Activated effector memory CD4-positive, alpha-beta T cell treated with anti-CD3 and anti-CD28 coated beads, Interleukin-2, amount 50 U/mL, for 16 hours (primary cell): Measurements from ENCODE around the gene MTHFSD.

Source experiments
- DNase-seq: peaks from one replicate; pipeline ENCODE4 v3.0.0-alpha.2; 2020

Gene MTHFSD

DNA sequence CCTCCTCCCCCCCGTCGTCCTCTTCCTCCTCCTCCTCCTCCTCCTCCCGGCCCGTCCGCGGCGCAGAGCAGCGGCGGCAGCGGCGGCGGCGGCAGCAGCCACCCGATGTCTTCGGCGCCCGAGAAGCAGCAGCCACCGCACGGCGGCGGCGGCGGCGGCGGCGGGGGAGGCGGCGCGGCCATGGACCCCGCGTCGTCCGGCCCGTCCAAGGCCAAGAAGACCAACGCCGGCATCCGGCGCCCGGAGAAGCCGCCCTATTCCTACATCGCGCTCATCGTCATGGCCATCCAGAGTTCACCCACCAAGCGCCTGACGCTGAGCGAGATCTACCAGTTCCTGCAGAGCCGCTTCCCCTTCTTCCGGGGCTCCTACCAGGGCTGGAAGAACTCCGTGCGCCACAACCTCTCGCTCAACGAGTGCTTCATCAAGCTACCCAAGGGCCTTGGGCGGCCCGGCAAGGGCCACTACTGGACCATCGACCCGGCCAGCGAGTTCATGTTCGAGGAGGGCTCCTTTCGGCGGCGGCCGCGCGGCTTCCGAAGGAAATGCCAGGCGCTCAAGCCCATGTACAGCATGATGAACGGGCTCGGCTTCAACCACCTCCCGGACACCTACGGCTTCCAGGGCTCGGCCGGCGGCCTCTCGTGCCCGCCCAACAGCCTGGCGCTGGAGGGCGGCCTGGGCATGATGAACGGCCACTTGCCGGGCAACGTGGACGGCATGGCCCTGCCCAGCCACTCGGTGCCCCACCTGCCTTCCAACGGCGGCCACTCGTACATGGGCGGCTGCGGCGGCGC is 44.4 kb downstream of the MTHFSD start, which contains the start of gene FOXF1:
FOXF1 (plus strand) TSS at position 63 of the 797 bp plus-strand sequence; CDS start at position 106, 43 bp downstream.
- no peak for DNase-seq

DNA sequence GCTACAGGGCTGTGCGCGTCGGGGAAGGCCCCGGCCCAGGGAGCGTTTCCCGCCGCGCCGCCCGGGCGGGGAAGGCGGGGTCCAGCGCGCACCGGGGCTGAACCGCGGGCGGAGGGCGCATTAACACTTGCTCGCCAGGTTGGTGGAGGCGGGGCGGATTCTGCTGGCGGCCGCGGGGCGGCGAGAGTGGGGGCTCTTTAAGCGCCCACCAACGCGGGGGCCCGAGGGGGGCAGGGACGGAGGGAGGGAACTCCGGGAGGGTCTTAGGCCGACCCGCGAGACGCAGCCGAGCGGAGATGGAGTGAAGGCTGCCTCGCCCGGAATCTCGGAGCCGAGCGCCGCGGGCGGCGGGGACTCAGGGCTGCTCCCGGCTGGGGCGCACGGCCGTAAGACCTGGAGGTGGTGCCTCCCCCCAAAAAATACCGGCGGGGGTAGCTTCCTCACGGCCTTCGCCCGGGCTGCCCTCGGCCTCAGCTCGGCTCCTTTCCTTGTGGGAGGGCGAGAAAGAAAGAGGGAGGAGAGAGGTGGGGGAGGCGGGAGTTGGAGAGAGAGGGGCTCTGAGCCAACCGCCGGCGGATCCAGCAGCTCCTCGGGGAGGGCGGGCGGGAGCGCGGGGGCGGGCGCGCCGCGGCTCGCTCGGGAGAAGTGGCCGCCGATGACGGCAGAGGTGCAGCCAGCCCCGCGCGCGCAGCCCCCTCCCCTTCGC is 45.1 kb downstream of the MTHFSD start:
- no peak for DNase-seq

DNA sequence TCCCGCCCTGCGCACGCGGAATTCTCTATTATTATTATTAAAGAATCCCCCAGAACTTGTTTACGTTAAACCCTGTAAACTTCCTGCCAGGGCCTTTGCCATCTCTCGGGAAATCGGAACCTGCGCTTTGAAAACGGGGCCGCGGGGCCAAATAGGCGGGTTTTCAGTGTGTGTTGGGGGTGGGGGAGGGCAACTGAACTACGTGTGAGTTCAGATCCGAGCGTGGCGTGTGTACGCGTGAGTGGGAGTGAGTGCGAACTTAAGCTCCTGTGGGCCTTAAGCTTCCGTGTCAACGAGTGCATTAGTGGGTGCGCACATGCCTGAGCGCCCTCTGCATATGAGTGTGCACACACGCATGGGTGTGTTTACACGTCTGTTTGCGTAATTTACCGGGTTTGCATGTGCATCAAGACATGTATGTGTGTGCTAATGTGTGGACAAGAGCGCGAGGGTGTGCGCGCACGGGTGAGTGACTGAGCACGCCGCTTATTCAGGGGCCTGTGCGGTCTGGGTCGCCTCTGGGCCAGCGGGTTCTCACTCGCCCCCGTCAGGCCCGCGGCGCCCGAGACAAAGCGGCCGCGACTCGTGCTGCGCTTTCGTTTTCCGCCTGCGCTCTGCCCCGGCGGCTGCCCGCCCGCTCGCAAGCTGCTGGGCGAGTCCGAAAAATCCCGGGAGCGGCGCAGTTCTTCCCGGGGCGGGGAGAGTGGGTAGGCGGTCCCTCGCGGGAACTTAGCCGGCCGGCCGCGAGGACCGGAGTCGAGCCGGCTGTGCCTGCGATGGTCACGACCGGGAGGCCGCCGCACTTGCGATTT is 45.9 kb downstream of the MTHFSD start:
- no peak for DNase-seq

DNA sequence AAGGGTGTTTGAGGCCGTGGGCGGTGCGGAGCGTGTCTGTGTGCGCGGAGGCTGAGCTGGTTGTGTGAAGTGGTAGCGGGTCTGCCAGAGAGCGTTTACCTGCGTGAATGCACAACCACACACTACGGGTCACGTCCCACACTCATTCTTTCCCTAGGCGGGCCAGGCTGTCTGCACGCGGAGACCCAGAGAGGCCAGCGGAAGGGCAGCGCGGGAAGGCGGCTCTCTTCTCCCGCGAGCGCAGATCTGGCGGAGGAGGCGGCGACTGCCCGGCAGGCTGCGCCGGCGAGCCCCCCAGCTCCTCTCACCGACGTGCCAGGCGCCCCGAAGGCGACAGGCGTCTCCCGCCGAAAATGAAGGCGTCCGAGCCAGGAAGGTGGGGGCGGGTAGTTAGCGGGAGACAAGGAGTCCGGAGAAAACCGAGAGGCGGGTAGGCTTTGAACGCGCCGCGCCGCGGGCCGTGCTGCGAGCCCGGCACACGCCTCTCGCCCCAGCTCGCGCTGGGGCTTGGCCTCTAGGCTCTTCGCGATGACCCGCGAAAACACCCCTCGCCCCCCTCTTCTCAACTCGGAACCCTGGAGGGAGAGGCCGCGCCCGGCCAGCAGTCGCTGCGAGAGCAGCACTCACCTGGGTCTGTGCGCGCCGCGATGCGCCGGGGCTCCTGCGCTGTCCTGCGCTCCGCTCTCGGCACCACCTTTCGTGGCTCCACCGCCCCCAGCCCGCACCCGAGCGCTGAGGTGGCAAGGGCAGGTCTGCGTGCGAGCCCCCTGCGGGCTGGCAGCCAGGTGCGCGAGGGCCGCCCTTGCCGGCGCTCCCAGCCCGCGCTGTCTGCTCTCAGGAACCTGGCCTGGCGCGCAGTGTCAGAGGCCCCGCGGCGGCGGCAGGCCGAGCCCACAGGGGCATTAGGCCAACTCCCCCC is 46.7 kb downstream of the MTHFSD start:
- DNase-seq = no peak

DNA sequence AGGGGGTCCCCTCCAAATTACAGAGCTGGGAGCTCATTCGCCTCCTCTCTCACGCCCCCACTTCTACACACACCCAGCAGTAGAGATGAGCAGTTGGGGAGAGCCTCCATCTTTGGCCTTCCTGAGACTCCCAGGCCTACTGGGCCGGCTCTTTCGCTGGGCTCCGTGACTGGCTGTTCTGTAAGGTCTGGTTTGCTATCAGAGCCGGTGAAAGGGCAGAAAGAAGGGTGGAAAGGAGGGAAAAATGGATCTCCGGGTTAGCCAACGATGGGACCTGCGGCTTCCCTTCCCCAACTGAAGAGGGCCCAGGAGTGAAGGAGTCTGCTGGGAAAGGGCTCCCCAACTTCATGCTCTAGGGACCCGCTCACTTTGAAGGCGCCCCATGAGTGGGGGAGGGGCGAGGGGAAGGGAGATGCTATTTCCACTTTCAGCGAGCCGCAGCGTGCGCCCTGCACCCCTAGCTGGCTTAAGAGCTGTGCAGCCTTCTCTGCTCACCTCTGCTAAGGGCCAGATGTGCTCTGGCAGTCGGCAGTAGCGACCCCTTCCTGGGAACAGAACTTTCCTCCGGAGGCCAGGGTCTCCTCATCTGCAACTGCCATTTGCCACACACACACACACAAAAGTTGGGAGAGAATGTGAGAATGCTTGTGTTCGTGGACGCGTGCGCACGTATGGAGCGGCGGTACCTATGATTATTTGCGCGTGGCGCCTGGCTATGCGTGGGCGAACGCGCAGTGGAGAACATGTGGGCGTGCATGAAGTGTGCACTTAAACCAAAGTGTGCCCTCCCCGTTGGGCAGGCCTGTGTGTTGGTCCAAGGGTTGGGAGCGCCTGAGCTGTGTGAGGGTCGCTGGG is 47.6 kb downstream of the MTHFSD start:
- DNase-seq = no peak

DNA sequence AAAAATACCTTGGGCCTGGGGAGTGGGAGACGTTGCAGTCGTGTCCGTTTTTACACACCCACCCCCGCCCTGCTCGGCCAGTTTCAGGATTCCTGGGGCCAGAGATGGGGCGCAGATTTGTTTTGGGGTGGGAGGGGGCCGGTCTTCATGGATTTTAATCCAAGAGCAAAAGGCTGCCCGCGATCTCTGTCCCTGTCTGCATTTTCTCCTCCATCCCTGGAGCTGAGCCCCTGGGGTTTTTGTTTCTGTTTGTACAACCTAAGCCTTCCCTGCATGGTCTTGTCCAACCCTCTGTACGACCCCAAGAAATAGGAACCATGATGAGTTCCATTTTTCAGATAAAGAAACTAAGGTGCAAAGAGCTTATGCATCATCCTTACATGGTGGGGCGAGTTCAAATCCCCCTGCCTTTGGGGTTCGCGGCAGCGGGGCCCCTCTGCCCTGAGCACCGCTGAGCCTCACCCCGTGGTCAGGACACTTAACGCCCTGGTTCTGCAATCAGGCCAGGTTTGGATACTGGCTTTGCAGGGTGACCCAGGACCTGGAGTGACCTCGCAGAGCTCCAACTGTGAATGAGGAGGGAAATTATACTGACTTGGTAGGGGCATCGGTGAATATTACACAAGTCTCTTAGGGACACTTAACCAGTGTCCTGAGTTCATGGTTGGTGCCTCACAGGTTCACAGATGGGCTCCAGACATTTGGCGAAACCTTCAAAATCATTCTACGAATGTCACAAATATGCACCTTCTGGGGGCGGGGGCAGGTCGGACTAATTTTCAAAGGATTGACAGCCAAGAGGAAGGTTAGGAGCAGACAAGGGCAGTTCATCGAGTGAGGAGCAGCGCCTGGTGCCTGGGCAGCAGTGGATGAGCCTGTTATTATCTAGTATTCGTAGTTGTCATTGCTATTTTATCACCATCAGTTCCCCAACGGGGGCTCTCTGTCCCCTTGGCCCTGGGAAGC is 48.9 kb downstream of the MTHFSD start:
- no peak for DNase-seq

DNA sequence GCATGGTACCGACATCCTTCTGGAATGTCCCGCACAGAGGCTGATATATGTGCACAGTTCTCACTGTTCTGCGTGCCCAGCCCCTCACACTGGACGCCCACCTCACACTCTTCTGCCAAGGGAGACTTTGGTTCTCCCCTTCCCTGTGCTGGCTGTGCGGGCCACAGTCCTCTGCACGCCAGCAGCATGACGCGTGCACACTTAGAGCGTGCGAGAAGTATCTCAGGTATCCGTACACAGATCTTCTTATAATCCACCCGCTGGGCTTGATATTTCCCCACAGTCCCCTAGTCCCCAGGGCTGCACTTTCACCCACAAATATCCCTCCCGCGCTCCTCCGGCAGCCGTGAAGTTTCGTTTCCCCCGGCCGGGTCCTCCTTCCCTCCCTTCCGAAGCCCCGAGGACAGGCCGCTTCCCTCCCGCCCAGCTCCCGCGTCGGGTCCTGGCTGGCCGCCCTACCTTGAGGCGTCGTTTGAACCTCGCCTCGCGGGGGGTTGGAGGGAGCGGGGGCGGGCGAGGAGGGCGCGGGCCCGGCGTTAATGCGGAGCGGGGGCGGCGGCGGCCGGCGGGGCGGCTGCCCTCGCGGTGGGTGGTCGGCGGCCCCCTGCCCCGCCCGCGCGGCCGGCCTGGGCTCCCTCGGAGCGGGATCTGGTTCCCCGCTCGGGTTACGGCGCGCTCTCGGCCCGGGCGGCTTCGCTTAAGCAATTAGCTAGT is 49.7 kb downstream of the MTHFSD start:
- no peak for DNase-seq

DNA sequence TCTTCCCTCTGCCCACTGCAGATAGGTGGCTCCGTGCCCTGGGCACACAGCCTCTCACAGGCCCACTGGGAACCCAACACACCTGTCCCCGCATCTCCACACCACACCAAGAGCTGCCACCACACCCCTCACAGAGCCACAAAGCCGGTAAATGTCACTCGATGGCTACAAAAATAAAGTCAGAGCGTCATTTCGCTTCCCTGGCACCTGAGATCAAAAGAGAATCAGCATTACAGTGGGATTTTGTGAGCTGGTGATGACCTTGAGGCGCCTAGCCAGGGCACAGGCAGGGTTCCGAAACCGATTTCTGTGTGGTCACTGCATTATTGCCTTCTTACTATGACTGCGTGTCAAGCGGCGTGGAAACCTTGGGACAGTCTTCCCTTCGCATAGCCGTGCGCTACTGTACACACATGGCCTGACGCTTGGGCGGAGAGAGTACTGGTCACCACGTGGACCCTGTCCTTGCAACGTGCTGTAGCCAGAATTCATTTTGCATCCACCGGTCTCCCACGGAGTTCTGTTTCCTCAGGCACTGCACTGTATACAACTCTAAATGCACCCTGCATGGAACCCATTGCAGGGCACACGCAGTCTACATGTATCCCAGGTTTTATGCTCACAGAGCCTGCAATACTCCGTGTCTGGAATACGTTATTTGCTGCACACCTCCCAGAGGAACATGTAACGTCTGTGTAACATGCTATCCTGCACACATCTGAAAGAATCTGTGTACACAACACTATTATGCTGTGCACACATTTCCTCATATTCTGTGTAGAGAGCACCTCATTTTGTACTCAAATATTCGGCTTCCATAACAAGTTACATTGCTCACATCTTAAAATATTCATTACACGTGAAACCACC is 50.5 kb downstream of the MTHFSD start:
- DNase-seq = no peak

DNA sequence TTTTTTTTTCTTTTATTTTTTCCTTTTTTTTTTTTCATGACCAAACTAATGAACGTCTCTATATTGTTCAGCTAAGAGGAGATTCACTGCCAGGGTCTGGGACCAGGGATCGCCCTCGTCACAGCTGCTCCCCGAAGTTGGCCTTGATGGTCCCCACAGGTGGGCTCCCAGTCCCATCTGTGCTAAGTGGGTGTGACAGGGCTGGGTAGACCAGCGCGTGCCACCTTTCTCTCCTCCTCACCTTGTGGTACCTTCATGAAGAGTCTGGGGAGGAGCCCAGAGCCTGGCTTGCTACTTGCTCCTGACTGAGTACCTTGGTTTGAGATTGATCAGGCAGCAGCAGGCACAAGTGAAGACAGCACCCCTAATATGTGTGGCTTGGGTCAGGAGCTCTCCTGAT is 51.2 kb downstream of the MTHFSD start:
- DNase-seq = no peak

DNA sequence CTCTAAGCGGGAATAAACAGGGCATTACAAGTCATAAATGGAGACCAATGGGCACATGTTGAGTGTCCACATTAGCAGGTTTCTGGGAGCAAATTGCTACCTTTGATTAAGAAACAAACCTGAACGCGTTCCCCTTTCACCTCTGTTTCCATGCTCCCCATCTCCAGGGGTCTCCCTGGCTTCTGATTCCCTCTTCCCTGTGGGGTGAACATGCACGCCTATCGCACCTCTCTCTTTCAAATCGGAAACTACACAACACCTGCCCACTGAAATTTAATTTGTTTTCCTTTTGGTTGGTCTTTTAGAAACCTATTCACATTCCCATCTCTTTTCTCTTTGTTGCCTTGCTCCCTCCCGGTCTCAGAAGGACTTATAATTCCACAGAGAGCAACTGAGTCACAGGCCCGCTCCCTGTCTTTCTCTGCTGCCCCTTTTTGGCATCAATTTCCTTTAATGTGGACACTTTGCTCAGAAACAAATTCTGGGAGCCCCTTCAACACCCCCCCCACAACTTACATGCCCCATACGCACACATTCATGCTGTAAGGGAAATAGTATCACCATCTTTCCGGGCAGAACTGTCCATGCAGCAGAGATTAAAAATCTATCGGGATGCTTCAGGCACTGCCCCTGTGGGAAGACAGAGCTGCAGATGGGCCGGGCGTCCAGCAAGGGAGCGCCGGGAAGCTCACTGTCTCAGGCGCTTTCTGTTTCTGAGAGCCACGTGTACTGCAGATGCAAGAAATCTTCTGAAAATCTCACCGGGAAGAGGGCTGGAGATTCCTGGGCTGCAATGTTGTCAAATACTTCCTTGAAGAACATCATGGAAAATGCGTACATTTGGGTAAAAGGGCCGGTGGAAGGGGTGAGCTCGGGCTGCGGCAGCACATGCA is 51.9 kb downstream of the MTHFSD start:
- DNase-seq = no peak

DNA sequence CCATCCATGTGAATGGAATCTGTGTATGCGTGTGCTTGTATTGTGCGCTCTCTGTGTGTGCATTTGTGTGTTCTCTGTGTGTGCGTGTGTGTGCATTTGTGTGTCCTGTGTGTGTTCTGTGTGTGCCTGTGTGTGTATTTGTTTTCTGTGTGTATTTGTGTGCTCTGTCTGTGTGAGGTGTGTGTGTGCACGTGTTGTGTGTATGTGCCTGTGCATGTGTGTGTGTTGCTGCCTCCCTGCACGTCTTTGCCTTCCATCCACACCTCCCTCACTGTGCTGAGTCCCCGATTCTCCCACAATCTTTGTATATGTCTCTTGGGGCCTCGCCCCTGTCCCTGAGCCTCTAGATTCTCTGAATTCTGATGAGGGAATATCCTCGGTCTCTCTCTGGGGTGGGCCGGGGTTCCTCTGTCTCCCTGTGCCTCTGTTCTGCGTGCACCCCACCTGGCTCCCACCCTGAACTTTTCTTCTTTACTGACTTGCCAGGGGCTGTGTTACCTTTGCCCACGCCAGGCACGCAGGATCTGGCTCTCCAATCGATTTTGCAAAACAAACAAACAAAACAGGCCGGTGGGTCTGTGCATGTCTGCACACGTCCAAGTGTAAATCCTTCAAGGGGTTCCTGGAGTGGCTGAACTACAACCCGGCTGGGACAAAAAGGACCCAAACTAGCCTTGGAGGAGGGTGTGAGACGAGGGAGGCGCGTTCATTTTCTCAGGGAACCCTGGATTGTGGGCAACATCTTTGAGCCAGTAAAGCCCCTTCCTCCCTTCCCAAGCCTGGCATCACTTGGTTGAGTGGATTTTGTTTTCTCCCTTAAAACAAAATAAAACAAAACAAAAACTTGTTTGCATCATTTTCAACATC is 52.8 kb downstream of the MTHFSD start:
- no peak for DNase-seq

DNA sequence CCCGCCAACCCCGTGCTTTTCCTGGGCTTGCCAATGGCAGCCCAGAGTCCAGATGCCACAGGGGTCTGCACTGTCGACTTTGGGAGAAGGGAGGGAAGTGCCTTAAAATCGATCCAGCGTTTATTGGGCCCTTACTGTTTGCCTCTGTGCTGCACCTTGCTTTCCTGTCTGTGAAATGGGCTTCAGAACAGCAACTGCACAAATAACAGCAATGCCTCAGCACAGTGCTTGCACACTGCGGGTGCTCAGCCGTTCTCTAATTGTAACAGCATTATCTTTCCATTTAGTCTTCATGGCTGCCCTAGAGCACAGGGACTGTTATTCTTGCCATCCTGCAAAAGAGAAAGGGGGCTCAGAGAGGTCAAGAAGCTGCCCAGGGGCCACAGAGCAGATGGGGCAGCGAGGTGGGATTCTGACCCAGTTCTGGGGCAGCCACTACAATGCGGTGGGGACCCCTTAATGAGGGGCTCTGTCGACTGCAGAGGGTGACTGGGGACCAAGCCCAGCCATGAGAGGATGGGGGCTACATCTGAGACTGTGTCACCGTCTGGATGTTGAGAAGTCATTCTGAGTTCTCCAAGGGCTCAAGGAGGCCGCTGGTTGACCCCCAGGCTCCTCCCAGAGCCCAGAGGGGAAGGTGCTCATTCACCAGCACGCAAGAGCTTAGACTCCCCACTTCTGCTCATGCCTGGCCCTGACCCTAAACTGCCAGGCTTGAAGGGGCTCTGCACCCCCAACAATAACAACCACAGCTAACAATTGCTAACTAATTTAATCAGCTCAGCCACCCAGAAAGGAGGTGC is 54.1 kb downstream of the MTHFSD start:
- no peak for DNase-seq

DNA sequence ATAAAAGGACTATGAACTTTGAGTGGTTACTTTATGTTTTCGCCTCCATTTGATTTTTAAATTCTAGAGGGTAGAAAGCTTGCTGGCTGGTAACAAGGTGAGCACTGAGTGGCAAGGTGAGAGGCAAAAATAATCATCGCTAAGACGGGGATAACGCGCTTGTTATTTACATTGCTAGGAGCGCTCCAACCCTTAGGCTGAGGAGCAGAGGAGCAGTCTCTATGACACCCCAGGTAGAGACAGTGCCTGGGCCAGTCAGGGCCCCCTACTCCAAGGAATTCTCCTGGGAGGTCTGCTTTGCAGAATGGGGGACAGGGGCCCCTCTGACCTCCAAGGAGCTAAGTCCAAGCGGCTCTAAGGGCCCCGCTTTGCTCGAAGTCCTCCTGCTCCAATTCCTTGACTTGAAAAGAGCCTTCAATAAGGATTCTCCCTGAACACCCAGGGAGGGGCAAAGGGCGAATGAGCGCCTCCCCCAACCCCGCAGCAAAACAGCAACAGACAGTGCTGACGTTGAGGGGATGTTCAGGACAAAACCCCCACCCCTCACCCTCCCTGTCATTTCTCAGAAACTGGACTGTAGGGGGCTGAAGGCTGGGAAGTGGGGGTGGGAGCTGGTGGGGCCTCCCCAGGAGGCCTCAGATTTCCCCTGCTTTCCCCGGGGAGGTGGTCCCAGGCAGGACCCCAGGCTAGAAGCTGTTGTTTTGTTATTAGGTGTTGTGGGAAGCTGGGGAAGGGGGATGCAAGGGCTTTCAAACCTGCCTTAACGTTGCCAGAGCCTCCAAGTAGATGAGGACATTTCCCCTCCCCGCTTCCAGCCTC is 54.9 kb downstream of the MTHFSD start:
- DNase-seq = no peak

DNA sequence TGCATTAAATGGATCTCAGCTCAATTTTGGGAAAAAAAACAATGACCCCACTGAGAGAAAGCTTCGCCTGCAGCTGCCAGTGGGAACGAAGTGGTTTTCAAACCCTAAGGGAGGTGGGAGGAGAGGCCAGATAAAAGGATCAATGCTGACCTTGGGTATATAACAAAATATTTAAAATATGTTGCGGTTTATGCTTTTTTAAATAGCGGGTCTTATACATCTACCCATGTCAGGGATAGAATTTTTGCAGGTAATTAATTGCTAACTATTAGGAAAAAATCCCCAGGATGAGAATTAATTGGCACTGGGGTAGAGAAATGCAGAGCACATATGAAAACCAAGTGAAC is 55.6 kb downstream of the MTHFSD start:
- DNase-seq = no peak
